Measurements from ENCODE around the gene PIGU.

DNA sequence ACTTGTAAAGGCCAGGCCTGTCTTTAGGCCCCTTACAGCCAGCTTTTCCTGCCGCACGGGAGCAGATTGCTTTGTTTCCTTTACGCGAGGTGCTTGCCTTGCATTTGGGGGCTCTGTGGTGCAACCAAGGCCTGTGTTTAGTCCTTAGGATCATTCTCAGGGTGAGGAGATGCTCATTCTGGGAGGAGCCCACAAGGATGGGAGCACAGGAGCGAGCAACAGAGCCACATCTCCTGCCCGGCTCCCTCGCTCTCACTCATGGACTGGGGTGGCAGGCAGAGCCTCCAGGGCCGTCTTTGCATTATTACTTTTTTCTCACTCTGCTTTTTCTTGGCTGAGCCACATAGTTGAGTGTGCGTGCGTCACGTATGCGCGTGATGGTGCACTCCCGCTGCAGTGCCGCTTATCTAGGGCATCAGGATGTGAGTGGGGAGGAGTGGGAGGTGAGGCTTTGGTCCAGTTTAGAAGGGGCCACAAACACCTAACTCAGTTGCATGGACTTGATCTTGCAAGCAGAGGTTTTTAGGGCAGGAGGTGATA, 141.5 kb downstream of the PIGU start:
- TF ChIP-seq CTCF (IDR thresholded peaks at IDR 0.05) (no peak), EZH2 (IDR thresholded peaks at IDR 0.05) (no peak), EZH2phosphoT487 (IDR thresholded peaks at IDR 0.05) (no peak)
